ENCODE data around the gene CARMIL1.
A peak's percentile ranks its signal among the peaks of the same experiment; 100 is the strongest.

Gene CARMIL1

DNA sequence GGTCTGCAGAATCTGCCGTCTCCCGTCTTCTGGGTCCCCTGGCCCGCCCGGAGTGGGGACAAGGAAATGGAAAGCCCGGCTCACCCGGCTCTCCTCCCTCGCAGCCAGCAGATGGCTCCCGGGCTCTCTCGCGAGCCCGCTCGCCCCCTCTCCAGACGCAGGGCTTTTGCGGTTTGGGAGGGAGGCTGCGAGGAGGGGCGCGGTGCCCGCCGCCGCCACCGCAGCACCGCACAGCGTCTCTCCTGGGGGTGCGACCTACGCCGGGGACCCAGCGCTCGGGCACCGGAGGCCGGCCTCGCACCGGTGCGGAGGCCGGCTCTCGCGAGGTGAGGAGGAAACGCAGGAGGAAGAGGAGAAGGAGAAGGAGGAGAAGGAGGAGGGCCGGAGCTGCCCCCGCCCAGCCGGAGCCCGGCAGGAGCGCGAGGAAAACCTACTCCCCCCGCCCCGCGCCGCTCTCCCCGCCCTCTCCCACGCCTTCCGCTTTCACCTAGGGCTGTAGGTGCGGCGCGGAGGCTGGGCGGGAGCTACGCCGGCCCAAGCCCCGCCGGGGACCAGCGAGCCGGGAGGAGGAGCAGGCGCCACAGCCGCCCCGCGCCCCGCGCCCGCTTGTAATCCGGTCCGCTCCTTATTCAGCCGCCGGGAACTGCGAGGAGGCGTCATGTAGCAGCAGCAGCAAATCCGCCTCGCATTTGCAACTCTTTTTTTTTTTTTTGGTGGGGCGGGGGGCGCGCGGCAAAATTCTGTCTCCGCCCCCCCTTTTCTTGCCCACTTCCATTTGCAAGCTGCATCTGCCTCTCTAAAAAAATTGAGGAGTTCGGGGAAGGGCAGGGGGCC lies at the start of gene CARMIL1:
TSS of gene CARMIL1 (plus strand) at position 461 of the 834 bp plus-strand sequence. CDS start 422 bp downstream, outside the sequence.
- peak; percentile 67 for DNase-seq (ENCODE audit: low spot score)

DNA sequence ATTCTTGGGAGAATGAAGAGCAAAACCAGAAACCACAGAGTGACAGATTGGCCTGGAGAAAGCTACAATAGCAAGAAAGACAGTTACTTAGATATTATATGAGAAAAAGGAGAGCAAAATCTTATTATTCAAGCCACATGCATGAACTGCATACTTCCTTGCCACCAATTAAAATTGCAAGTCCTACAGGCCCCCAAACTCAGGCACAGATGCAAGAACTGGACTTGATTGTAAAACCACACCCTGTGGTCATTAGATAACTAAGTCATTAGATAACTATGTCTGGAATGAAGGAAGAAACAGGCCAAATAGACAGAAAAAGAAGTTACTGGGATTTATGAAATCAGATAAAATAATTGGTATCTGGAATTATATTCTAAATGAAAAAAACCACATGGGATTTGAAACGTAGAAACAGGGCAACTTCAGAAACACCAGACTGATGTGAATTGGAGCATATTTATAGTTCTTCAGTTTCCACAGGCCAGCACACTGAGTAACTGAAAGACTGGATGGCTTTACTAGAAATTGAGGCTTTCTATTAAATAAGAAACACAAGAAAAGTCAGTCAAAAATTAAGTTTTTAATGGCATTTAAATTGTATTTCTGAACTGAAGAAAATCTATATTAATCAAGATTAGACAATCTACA lies 49.4 kb upstream of the CARMIL1 start:
- no peak for DNase-seq (ENCODE audit: low spot score)

DNA sequence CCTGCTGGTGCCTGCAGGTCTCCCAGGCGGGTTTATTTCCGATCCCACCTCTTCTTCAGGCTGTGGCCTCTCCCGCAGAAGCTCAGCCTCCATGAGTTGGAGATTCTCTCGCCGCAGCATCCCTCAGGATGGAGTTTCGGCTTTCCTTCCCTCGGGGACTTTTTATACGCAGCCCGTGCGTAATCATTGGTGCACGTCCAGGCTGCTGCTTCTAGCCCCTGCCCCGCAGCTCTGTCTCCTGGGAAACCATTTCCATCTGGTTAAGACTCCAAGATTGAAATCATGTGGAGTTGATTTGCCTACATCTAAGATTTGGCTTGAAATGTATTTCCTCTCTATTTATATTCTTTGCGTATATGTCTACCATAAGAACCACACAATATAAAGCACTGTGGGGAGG lies 46.7 kb upstream of the CARMIL1 start:
- no peak for DNase-seq (ENCODE audit: low spot score)

DNA sequence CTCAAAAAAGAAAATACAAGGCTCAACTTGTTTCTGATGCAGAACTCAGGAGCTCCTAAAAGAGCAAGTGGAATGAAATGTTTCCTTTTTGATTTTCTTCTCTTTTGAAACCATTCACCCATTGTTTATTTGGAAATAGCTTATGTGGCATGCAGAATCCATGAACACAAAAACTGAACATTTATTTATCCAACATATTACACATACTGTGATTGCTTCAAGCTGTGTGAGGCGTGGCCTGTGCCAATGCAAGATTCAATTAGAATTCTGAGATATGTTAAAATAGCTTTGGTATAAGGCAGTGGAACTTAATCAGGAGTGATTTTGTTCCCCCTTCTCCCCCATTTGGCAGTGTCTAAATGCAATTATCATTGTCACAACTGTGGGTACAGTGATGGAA lies 45.9 kb upstream of the CARMIL1 start:
- no peak for DNase-seq (ENCODE audit: low spot score)

DNA sequence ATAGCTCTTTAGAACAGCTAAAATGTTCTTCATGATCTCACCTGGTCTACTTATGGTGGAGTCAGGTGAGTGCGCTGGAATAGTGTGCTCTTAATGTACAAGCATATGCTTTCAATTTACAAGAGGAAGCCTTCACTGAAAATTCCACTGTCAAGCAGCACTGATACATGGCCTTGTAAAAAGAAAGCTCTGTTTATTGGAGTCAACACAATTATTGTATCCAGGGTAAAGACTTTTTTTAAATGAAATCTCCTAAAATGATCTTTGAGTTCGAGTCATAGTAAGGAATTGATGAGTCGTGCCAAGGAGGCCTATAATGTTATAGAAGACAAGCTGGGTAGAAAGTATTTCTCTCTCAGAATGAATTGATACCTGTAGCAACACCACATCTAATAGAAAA lies 41.6 kb upstream of the CARMIL1 start:
- no peak for DNase-seq (ENCODE audit: low spot score)

DNA sequence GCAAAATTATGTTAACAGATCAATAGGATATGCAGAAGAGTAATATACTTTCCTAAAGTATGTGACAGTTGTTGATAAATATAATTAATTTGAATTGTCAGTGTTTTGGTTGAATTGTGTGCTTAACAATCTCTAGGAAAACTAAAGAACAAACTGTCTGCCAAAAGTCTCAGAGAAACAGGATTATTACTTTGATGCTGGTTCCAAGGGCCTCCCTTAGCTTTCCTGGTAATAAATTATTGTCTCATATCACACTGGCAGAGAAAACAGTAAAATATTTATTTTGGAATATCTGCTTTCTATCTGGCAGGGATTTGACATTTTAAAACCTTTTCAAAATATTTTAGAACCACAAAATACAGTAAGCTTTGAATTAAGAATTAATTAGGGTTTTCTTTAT lies 40.1 kb upstream of the CARMIL1 start:
- DNase-seq (ENCODE audit: low spot score): no peak

DNA sequence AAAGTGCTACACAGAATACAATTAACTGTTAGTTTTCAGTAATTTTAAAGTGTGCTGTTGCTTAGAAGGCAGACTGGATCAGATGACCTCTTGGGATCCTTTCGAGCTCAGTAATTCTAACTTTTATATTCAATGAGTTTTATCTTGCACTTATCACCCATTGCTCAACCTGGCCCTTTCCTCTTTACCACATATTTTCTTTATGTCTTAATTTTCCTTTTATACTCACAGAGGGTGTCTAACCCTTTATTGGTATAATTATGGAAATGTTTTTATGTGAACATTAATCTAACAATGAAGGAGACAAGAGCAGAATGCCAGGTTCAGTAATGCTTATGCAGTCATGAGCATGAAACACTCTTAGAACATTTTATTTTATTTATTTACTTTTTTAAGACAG lies 39.7 kb upstream of the CARMIL1 start:
- DNase-seq (ENCODE audit: low spot score): no peak

DNA sequence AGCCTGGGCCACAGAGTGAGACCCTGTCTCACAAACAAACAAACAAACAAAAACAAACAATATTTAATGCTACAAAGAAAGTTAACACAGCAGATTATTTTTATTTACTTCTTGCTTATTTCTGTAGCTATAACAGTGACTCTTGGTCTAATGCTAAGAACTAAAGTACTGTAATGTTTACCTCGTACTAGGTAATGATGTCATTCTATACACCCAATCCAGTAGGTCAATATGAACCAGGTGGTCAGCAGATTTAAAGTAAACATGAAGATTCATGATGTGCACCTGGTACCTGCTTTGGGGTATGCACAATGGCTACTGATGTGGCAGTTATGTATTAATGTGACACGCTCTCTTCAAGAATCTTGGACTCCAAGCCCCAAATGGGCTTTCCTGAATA lies 36.6 kb upstream of the CARMIL1 start:
- no peak for DNase-seq (ENCODE audit: low spot score)

DNA sequence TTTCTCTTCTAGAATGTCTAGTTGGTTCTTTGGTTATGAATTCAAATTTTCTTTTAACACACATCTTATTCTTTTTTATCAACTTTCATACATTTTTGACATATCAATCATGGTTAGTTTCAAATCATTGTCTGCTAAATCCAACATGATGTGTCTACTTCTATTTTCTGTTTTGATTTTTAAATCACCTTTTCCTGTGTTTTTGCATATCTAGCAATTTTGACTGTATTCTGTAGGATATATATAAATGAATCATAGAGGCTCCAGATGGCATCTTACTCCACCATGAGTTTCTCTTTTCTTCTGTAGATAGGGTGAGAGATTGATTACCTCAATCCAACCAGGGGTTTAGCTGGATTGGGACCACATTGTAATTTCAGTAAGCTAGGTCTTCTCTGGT lies 34.3 kb upstream of the CARMIL1 start:
- DNase-seq (ENCODE audit: low spot score): no peak

DNA sequence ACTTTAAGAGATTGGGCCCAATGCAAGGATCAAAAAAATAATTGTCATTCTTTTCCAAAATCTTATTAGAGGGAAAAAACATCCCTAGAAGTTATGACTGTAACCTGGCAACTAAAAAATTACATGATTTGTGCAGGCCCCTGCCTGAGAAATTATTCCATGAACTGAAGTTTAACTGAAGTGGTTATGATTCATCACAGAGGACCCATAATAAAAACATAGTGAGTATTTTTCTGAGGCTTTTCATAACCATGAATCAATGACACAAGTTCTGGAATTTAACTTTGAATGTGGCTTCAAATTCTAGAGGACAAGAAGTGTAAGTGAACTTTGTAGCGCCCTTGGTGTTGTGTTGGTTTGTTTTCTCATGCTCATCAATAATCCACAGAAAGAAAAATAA lies 31.1 kb upstream of the CARMIL1 start:
- DNase-seq (ENCODE audit: low spot score): no peak

DNA sequence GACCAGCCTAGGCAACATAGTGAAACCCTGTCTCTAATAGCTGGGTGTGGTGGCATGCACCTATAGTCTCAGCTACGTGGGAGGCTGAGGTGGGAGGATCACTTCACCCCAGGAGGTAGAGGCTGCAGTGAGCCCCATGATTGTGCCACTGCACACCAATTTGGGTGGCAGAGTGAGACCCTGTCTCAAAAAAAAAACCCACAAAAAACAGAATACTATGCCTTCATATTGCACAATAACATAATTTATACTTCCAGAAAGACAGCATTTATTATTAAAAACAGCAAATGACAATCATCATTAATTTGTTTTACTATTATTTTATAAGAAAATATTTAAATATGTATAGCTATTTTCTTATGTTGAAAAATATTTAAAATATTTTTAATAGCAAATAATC lies 30.0 kb upstream of the CARMIL1 start:
- no peak for DNase-seq (ENCODE audit: low spot score)

DNA sequence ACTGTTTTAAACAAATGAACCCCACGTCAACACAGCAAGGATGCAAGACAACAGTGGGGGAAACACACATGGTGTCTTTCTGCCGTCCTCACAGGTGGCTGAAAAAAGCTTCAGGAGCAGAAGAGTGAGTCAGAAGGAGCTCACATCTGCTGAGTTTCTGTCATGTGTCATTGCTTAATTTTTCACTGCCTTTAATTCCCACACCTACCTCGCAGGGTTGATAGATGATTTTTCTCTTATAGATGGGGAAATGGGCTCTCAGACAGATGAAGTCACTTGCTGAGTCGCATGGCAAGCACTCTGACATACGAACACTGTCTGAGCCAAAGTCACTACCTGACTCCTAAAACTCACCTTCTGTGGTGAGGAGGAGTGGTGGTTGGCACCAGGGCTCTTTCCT lies 28.3 kb upstream of the CARMIL1 start:
- DNase-seq (ENCODE audit: low spot score): no peak

DNA sequence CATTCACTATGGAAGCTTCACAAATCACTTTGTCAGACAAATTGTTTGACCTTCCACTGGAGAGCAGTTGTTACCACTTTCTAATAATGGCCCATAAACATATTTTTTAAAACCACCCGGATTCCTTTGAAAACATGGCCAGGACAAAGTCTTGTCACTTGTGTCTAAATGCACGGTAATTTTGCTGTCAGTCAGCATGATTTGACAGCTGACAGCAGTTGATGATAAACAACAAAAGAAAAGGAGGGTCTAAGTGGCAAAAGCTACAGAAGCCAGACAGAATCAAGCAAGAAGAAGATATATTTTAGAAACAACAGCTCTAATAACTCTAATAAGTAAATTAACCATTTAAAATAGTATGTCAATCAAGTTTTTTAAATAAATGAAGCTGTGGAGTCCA lies 27.7 kb upstream of the CARMIL1 start:
- no peak for DNase-seq (ENCODE audit: low spot score)

DNA sequence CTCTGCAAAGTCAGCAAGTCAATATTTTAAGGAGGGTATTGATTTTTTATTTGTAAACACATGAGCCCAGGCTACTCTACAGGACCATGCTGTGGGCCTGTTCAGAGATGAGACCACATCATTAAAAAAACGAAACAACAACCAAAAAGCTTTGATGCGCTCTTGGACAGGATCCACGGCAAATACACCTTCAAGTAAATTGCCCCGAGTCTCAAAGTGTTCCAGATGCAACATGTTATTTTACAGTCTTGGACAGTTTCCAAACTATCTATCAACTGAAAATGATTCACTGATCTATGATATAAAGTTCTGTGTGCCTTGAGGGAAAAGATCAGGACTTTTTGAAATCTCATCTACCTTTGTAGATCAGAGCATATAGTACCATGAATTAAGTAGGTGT lies 25.8 kb upstream of the CARMIL1 start:
- DNase-seq (ENCODE audit: low spot score): no peak

DNA sequence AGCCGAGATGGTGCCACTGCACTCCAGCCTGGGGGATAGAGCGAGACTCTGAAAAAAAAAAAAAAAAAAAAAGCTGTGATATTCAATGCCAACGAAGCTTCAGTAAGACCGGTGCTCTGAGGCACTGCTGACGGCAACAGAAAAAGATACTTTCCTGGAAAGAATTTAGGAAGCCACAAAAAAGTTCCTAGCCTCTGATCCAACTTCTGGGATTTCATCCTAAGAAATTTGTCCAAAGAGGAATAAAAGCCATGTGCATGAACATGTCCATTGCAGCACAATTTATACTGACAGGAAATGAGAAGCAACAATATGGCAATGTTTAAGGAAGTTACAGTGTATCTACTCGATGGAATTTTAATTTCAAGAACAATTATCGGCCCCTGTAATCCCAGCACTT lies 24.5 kb upstream of the CARMIL1 start:
- DNase-seq (ENCODE audit: low spot score): no peak

DNA sequence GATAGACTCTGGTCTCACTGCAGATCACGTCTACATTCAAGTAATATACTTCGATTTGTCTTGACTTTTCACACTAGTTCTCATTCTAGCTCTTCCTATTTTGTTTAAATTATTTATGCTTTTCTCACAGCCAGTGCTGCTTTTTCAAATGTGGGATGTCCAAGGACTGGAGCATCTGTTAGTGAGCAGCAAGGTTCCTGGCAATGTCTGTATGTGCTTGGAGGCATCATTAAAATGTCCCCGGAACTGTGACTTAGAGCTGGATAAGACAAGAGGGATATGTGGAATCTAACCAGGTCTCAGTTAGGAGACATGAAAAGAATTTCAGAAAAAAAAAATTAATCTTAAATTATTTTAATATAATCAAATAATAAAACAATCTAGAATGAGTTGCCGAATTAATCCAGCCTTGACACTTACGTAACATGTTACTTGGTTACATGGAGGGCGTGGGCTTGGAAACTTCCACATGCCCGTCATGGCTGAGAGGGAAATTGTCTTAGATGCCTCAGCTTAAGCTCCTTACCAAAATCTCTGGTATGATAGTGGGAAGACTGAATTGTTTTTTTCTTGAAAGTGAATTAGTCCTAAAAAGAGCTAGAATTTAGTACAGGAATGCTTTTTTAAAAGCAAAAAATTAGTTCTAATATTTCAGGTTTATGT lies 21.4 kb upstream of the CARMIL1 start:
- DNase-seq (ENCODE audit: low spot score): no peak

DNA sequence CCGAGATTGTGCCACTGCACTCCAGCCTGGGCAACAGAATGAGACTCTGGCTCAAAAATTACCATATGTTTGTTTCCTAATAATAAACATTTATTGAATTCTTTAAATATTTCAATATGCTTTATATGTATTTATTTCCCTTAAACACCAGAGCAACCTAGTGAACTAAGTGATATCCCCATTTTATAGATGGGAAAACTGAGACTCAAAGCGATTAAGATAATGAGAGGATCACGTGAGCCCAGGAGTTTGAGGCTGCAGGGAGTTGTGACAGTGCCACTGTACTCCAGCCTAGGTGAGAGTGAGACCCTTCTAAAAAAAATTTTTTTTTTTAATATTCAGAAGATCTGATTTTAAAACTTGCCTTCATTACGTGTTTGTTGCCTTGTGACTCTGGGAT lies 19.4 kb upstream of the CARMIL1 start:
- no peak for DNase-seq (ENCODE audit: low spot score)

DNA sequence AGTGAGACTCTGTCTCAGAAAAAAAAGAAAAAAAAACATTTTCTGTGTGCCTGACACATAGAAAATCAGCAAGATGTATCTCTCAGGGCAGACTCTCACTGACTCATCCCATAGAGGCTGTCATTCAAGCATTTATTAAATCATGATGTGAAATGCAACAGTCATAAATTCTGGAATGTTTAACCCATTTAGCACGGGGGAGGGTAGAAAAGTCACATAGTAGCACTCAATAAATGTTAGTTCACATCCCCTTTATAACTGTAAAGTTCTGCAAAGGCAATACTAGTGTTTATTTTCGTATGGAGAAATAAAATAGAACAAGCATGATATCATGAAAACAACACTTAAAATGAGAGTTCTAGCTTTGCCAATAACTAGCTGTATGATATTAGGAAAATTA lies 15.5 kb upstream of the CARMIL1 start:
- no peak for DNase-seq (ENCODE audit: low spot score)

DNA sequence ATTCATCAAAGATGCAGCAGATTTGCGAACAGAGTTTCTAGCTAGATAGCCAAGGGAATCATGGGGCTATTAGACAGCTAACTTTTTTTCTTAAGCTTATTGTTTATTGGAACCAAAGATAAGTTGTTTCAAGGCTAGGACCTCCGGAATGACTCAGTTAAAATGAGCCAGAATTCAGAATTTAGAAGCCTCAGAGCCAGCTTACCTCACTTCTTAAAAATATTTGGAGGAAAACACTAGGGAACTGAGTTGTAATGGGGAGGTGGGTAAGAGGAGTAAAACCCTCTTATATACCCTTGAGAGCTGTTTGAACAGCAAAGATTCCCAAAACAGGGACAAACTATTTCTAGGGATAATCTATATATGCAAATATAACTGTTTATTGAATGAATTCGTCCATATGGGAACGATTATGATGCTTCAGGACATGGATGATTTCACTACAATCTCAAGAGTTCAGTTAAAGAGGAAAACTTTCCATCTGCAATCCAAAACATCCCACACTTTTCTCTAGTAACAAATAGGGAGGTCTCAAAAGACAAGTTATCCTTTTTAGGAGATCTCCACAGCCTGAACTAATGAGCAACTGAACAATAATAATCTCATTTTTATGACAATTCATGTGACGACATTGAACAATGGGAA lies 12.6 kb upstream of the CARMIL1 start:
- DNase-seq (ENCODE audit: low spot score): no peak

DNA sequence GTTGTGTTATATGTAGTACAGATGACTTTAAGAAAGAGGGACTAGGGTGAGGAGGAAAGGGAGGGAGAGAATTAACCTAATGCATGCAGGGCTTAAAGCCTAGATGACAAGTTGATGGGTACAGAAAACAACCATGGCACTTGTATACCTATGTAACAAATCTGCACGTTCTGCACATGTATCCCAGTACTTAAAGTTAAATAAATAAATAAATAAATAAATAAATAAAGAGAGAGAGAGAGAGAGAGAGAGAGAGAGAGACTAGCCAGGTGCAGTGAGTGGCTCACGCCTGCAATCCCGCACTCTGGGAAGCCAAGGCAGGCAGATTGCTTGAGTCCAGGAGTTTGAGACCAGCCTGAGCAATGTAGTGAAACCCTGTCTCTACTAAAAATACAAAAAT lies 11.5 kb upstream of the CARMIL1 start:
- no peak for DNase-seq (ENCODE audit: low spot score)

DNA sequence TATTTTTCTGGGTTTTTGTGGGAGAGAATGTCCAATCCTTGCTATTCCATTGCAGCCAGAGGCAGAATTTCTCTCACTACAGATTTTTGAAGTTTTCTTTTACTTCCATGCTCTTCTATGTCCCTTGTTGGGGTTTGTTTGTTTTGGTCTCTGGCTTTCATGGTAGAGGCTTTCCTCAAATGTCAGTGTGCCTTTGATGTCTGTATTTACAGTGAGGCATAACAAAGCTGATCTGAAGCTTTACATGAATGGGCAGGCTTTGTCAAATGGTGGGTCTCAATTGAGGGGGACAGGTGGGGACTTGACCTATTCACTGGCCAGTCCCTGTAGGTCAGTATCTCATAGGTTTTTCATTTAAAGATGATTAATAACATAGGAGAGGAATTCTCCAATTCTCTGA lies 8.6 kb upstream of the CARMIL1 start:
- DNase-seq (ENCODE audit: low spot score): no peak

DNA sequence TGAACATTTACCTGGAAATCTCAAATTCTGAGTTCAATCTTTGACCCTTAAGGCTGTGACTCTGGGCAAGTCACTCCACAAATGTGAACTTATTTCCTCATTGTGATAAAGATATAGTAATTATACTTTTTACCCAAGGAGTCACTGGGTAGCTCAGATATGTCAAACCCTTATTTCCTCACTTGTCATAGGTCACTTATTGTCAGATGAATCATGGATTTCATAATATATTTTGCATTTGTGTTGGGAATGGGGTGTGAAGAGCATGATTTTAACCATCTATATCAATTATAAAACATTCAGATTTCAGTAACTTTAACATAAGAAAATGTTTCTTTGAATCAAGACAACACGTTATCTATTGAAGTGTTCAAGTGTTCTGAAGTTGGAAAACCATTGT lies 3.7 kb upstream of the CARMIL1 start:
- no peak for DNase-seq (ENCODE audit: low spot score)

DNA sequence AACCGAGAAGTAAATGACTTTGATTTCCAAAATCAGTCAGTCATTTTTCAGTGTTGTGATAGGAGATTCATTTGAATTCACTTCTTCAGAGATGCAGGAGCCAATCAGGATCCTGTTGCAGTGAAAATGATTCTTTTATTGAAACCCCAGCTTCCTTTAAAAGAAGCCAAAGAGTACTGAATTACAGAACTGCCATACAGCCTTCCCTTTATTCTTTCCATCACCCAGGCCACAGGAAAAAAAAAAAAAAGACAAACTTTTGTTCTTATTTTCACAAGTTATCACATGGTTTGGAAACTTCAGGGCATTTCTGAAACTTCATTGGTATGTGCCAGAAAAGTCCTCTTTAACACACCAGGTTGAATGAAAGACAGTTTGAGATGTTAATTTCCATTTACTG lies 1.8 kb upstream of the CARMIL1 start:
- no peak for DNase-seq (ENCODE audit: low spot score)

Measured in CD4-positive, alpha-beta T cell treated with Interleukin-6 at 100 ng/mL for 8 hours (primary cell).